IMR-90 (cell line): ENCODE results near the gene CADM2. TPM values are rescaled to one million over a fixed set of nuclear protein-coding genes. Genes with fewer than 3 reads are reported as not detected.
A peak's percentile ranks its signal among the peaks of the same experiment; 100 is the strongest.

Experiments used
- ATAC-seq: fragments of 200-7000 bp; cut with Tn5 transposase; 2 replicates; pipeline ENCODE4 v1.9.1; 2020; ENCODE audit warnings: low read depth, mild to moderate bottlenecking, moderate library complexity
- BruUV-seq: library from RNA; stranded (reverse); fragments of 400-500 nt; replicated peaks from 2 replicates; lab custom pipeline; 2021; lab: Mats Ljungman, UMichigan
- CTCF ChIA-PET: fragments of 300-600 bp; formaldehyde crosslinking; extraction: SDS; loops from one replicate; lab custom pipeline; 2021; ENCODE audit warnings: antibody characterized with exemption; lab: Yijun Ruan, JAX
- POLR2A ChIA-PET: fragments of 300-600 bp; sonication (Branson Sonifier 250); formaldehyde crosslinking; loops from one replicate; lab custom pipeline; 2022; ENCODE audit warnings: antibody characterized with exemption; ENCODE audit not compliant: unreplicated experiment; lab: Charles Lee
- DNase-seq: peaks from one replicate; pipeline ENCODE4 v3.0.0; 2013
- H2AFZ ChIP-seq: replicated peaks from 2 replicates; pipeline ENCODE3; 2013; ENCODE audit warnings: low read length, mild to moderate bottlenecking; ENCODE audit not compliant: poor library complexity
- H2AK5ac ChIP-seq: 2 replicates; pipeline ENCODE4 v1.6.1; 2013; ENCODE audit warnings: low read depth, low read length, inconsistent platforms
- H2AK9ac ChIP-seq: replicated peaks from 2 replicates; pipeline ENCODE3; 2013; ENCODE audit warnings: mild to moderate bottlenecking, low read depth, low read length, moderate library complexity; ENCODE audit not compliant: poor library complexity
- H2BK120ac ChIP-seq: 2 replicates; pipeline ENCODE4 v1.6.1; 2013; ENCODE audit warnings: low read depth, low read length, inconsistent platforms
- H2BK15ac ChIP-seq: 3 replicates; pipeline ENCODE4 v1.6.1; 2013; ENCODE audit warnings: low read depth, low read length, inconsistent platforms
- H2BK20ac ChIP-seq: 2 replicates; pipeline ENCODE4 v1.6.1; 2013; ENCODE audit warnings: low read depth, mild to moderate bottlenecking, inconsistent platforms, low read length, moderate library complexity
- H2BK5ac ChIP-seq: 2 replicates; pipeline ENCODE4 v1.6.1; 2013; ENCODE audit warnings: mild to moderate bottlenecking, low read depth, low read length, inconsistent platforms; ENCODE audit not compliant: poor library complexity, severe bottlenecking
- H3K14ac ChIP-seq: replicated peaks from 2 replicates; pipeline ENCODE4 v1.6.1; 2013; ENCODE audit warnings: low read depth, low read length, inconsistent platforms
- H3K18ac ChIP-seq: 2 replicates; pipeline ENCODE4 v1.6.1; 2013; ENCODE audit warnings: low read depth, low read length, control low read depth
- H3K23ac ChIP-seq: 2 replicates; pipeline ENCODE4 v1.6.1; 2013; ENCODE audit warnings: low read depth, low read length, inconsistent platforms
- H3K27ac ChIP-seq: 2 replicates; pipeline ENCODE4 v1.5.1; 2013; ENCODE audit warnings: mild to moderate bottlenecking, control low read depth, low read length; ENCODE audit not compliant: insufficient read depth
- H3K27me3 ChIP-seq: 2 replicates; pipeline ENCODE4 v1.6.1; 2013; ENCODE audit warnings: low read length; ENCODE audit not compliant: control insufficient read depth, insufficient read depth
- H3K36me3 ChIP-seq: 2 replicates; pipeline ENCODE4 v1.6.1; 2013; ENCODE audit warnings: low read length, mixed read lengths; ENCODE audit not compliant: control insufficient read depth, insufficient read depth
- H3K4ac ChIP-seq: 2 replicates; pipeline ENCODE4 v1.6.1; 2013; ENCODE audit warnings: low read depth, low read length, inconsistent platforms
- H3K4me1 ChIP-seq: 2 replicates; pipeline ENCODE4 v1.6.1; 2013; ENCODE audit warnings: low read length, mixed read lengths; ENCODE audit not compliant: control insufficient read depth, insufficient read depth
- H3K4me2 ChIP-seq: 2 replicates; pipeline ENCODE4 v1.6.1; 2013; ENCODE audit warnings: low read depth, mild to moderate bottlenecking, control low read depth, low read length, moderate library complexity
- H3K4me3 ChIP-seq: 2 replicates; pipeline ENCODE4 v1.5.1; 2013; ENCODE audit warnings: low read depth, mild to moderate bottlenecking, control low read depth, low read length, moderate library complexity; ENCODE audit not compliant: insufficient read depth
- H3K56ac ChIP-seq: 2 replicates; pipeline ENCODE4 v1.6.1; 2013; ENCODE audit warnings: low read length, inconsistent platforms; ENCODE audit not compliant: insufficient read depth; ENCODE audit errors: extremely low read depth
- H3K79me1 ChIP-seq, 2 experiments: 2 replicates each; pipeline ENCODE4 v1.6.1; 2013; ENCODE audit warnings: low read length in 2 of 2, inconsistent platforms in 1 of 2, low read depth in 1 of 2
- H3K9ac ChIP-seq: 2 replicates; pipeline ENCODE4 v1.6.1; 2013; ENCODE audit warnings: low read depth, low read length, control low read depth
- H3K9me1 ChIP-seq: 2 replicates; pipeline ENCODE4 v1.6.1; 2013; ENCODE audit warnings: low read length, inconsistent platforms; ENCODE audit not compliant: insufficient read depth
- H3K9me3 ChIP-seq: 2 replicates; pipeline ENCODE4 v1.6.1; 2013; ENCODE audit warnings: low read length; ENCODE audit not compliant: control insufficient read depth, insufficient read depth
- H4K20me1 ChIP-seq: 2 replicates; pipeline ENCODE4 v1.6.1; 2013; ENCODE audit warnings: low read length, inconsistent platforms; ENCODE audit not compliant: insufficient read depth
- H4K5ac ChIP-seq: 2 replicates; pipeline ENCODE4 v1.6.1; 2013; ENCODE audit warnings: mild to moderate bottlenecking, low read depth, low read length, control low read depth
- H4K8ac ChIP-seq, 2 experiments: 2 replicates each; pipeline ENCODE4 v1.6.1; 2013; ENCODE audit warnings: low read depth in 2 of 2, low read length in 2 of 2, control low read depth in 1 of 2, inconsistent platforms in 1 of 2
- H4K91ac ChIP-seq: 2 replicates; pipeline ENCODE4 v1.6.1; 2013; ENCODE audit warnings: low read depth, low read length, inconsistent platforms; ENCODE audit not compliant: insufficient read depth
- CEBPB ChIP-seq: IDR thresholded peaks from 2 replicates; pipeline ENCODE4 v1.6.1; 2012; ENCODE audit warnings: low read depth, low read length, improper control_type of control experiment
- ELK1 ChIP-seq: fragments of 150-350 bp; IDR thresholded peaks from 2 replicates; pipeline ENCODE4 v1.6.1; 2016; ENCODE audit warnings: low read depth, mild to moderate bottlenecking, low read length, moderate library complexity, borderline replicate concordance
- RAD21 ChIP-seq: IDR thresholded peaks from 2 replicates; pipeline ENCODE4 v1.6.1; 2012; ENCODE audit warnings: low read length, improper control_type of control experiment
- RFX5 ChIP-seq: IDR thresholded peaks from 2 replicates; pipeline ENCODE4 v1.8.0; 2012; ENCODE audit warnings: low read depth, mild to moderate bottlenecking, low read length, moderate library complexity
- WGBS, 2 experiments: methylation state at CpG; one replicate each; pipeline versions ENCODE4 v1.1.5 to v1.1.7; 2013; ENCODE audit warnings: missing lambda C conversion rate in 2 of 2; ENCODE audit not compliant: insufficient read length in 1 of 2; ENCODE audit errors: extremely low coverage in 2 of 2; 5-methylcytosine and 5-hydroxymethylcytosine counted together
- dilution Hi-C: fragments of 300-500 bp; cut with HindIII; formaldehyde crosslinking; loops from one replicate; pipeline ENCODE4 v1.14.3; 2018; ENCODE audit warnings: low sequenced_read_pairs; ENCODE audit not compliant: unreplicated experiment
- in situ Hi-C: fragments of 300-500 bp; cut with MboI; formaldehyde crosslinking; loops from 3 replicates; pipeline ENCODE4 v1.14.3; 2019; ENCODE audit warnings: low sequenced_read_pairs, inconsistent platforms, mixed read lengths
- intact Hi-C: fragments of 100-400 bp; cut with micrococcal nuclease; formaldehyde crosslinking; loops from 2 replicates; pipeline ENCODE4 v1.10.0; 2022
- polyA plus RNA-seq, 3 experiments: library from polyadenylated mRNA; depleted of rRNA; stranded (reverse); fragments of >200 nt; gene quantifications; 2 replicates each; pipeline ENCODE4 v1.2.3, GENCODE V29; 2012; ENCODE audit warnings: low replicate concordance in 1 of 3
- total RNA-seq: library from RNA; depleted of rRNA; stranded (reverse); fragments of >200 nt; gene quantifications from 2 replicates; pipeline ENCODE4 v1.2.3, GENCODE V29; 2012

The CADM2 gene
- total and polyA plus RNA-seq, 2 of the 4 experiments (the other 2 are of a cell fraction) = not detected

GRCh38 chr3:85498177-85498576 is 539.4 kb downstream of the CADM2 start:
- no peak overlapping the region for H3K14ac ChIP-seq
- H2BK20ac ChIP-seq = no peak overlapping the region
- ChIA-PET CTCF (no interaction called here), POLR2A (no interaction called here)
- no peak overlapping the region for H3K9ac ChIP-seq
- H3K4me3 ChIP-seq = no peak overlapping the region
- no peak overlapping the region for H2BK5ac ChIP-seq
- no peaks in the 10 kb centered on the region for H3K27me3 ChIP-seq
- no peaks in the 10 kb centered on the region for H3K4me1 ChIP-seq
- H3K18ac ChIP-seq = no peak overlapping the region
- no peak for ATAC-seq
- no peak for TF ChIP-seq RAD21
- TF ChIP-seq CEBPB = 0 out of 2 replicates have a peak, but pooled peaks have one; percentile 25
- TF ChIP-seq RFX5 = no peak
- no peak for TF ChIP-seq ELK1
- WGBS, 2 experiments = no CpG with 5 or more reads among the region's 4 CpGs
- H2BK120ac ChIP-seq = no peak overlapping the region
- no peak overlapping the region for H3K4me2 ChIP-seq
- no peak overlapping the region for H3K56ac ChIP-seq
- no peak overlapping the region for H4K5ac ChIP-seq
- H4K91ac ChIP-seq = no peak overlapping the region
- H3K36me3 ChIP-seq = no peaks in the 10 kb centered on the region
- no TSS peak for BruUV-seq
- no peak overlapping the region for H2AFZ ChIP-seq
- no peaks in the 10 kb centered on the region for H4K20me1 ChIP-seq
- no peaks in the 10 kb centered on the region for H3K9me1 ChIP-seq
- H4K8ac ChIP-seq = no peak overlapping the region
- in situ Hi-C loops (no loop called here), intact Hi-C loops (no loop called here), dilution Hi-C loops (no loop called here)
- H3K27ac ChIP-seq = no peak overlapping the region
- H3K79me1 ChIP-seq = no peaks in the 10 kb centered on the region
- H3K23ac ChIP-seq = no peak overlapping the region
- H2AK5ac ChIP-seq = no peak overlapping the region
- no peaks in the 10 kb centered on the region for H3K9me3 ChIP-seq
- no peak for DNase-seq
- H3K4ac ChIP-seq = no peak overlapping the region
- H2BK15ac ChIP-seq = no peak overlapping the region
- H2AK9ac ChIP-seq = no peak overlapping the region
